Calu3 (cell line): ENCODE data around the gene NUP50. TPM values are rescaled to one million over a fixed set of nuclear protein-coding genes. Genes with fewer than 3 reads are reported as not detected.

Source experiments
- BruUV-seq: library from RNA; stranded (reverse); fragments of 400-500 nt; replicated peaks from 2 replicates; lab custom pipeline; 2021; lab: Mats Ljungman, UMichigan
- CTCF ChIA-PET: fragments of 300-600 bp; sonication (Branson Sonifier 250); formaldehyde crosslinking; loops from one replicate; lab custom pipeline; 2022; ENCODE audit warnings: antibody characterized with exemption; lab: Charles Lee
- DNase-seq: peaks from one replicate; pipeline ENCODE4 v3.0.0; 2022
- H3K27ac Mint-ChIP-seq: one replicate; pipeline ENCODE4 v1.8.0; 2022; ENCODE audit warnings: mixed read lengths; ENCODE audit not compliant: unreplicated experiment
- H3K27me3 Mint-ChIP-seq: one replicate; pipeline ENCODE4 v1.8.0; 2022; ENCODE audit warnings: mixed read lengths; ENCODE audit not compliant: unreplicated experiment
- H3K36me3 Mint-ChIP-seq: one replicate; pipeline ENCODE4 v1.8.0; 2022; ENCODE audit warnings: mild to moderate bottlenecking, moderate library complexity, mixed read lengths; ENCODE audit not compliant: insufficient read depth, unreplicated experiment
- H3K4me1 Mint-ChIP-seq: one replicate; pipeline ENCODE4 v1.8.0; 2022; ENCODE audit warnings: mild to moderate bottlenecking, low read depth, mixed read lengths; ENCODE audit not compliant: unreplicated experiment
- H3K4me3 Mint-ChIP-seq: one replicate; pipeline ENCODE4 v1.8.0; 2022; ENCODE audit warnings: mild to moderate bottlenecking, low read depth, moderate library complexity, mixed read lengths; ENCODE audit not compliant: unreplicated experiment
- H3K9me3 Mint-ChIP-seq: one replicate; pipeline ENCODE4 v1.8.0; 2022; ENCODE audit warnings: low read depth, mixed read lengths; ENCODE audit not compliant: unreplicated experiment
- intact Hi-C: fragments of 100-400 bp; cut with micrococcal nuclease; formaldehyde crosslinking; loops from one replicate; pipeline ENCODE4 v1.10.0; 2022; ENCODE audit not compliant: unreplicated experiment
- total RNA-seq: library from RNA; stranded (reverse); gene quantifications from 2 replicates; pipeline ENCODE4 v1.2.3, GENCODE V29; 2022
- TF ChIP-seq, protein P1 (sequence below): fragments of 200-600 bp; IDR thresholded peaks from one replicate; pipeline ENCODE4 v1.8.0; 2022; ENCODE audit warnings: antibody characterized with exemption; ENCODE audit not compliant: unreplicated experiment

NUP50 gene
- total RNA-seq, 1 experiment from 2014 or later, result 107 TPM

DNA sequence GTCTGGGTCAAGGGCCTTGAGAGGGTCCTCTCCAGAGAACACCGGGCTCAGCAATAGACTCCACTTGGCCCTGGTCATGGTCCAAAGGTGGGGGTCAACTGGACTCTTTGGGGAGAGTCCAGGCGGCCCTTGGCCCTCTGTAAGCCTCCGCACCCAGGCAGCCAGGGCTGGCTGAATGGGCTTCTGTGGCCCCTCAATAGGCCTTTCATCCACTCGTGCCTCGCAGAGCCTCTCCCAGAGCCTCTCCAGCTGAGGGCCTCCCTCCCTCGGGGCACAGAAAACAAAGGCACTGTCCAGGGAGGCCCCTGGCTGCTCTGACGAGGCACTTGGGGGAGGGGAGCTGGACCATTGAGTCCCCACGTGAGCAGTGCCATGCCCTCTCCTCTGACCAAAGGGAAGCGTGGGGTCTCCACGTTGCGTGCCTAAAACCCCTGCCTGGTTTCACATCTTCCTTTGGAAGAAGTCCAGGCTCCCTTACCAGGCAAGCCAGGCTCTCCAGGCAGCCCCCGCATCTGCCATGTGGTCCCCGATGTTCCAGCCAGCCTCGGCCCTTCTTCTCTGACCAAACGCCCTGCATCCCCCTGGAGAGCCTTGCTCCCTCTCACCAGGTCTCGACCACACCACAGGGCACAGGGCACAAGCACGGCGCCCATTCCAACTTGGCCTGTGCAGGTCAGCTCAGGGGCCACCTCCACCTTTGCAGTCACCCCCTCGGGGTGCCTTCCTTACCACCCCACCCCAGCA is 61.4 kb downstream of the NUP50 start:
- Mint-ChIP-seq H3K27ac (no peak overlapping the region), H3K36me3 (peaks cover 23% of the 10 kb centered on the region), H3K4me1 (peaks cover 24% of the 10 kb centered on the region), H3K4me3 (no peak overlapping the region), H3K9me3 (no peaks in the 10 kb centered on the region), H3K27me3 (no peaks in the 10 kb centered on the region)
- BruUV-seq, result no TSS peak
- intact Hi-C loops, result no loop called here
- no peak for DNase-seq
- CTCF ChIA-PET, result no interaction called here
- TF ChIP-seq, protein P1, sequence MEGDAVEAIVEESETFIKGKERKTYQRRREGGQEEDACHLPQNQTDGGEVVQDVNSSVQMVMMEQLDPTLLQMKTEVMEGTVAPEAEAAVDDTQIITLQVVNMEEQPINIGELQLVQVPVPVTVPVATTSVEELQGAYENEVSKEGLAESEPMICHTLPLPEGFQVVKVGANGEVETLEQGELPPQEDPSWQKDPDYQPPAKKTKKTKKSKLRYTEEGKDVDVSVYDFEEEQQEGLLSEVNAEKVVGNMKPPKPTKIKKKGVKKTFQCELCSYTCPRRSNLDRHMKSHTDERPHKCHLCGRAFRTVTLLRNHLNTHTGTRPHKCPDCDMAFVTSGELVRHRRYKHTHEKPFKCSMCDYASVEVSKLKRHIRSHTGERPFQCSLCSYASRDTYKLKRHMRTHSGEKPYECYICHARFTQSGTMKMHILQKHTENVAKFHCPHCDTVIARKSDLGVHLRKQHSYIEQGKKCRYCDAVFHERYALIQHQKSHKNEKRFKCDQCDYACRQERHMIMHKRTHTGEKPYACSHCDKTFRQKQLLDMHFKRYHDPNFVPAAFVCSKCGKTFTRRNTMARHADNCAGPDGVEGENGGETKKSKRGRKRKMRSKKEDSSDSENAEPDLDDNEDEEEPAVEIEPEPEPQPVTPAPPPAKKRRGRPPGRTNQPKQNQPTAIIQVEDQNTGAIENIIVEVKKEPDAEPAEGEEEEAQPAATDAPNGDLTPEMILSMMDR, result no peak

DNA sequence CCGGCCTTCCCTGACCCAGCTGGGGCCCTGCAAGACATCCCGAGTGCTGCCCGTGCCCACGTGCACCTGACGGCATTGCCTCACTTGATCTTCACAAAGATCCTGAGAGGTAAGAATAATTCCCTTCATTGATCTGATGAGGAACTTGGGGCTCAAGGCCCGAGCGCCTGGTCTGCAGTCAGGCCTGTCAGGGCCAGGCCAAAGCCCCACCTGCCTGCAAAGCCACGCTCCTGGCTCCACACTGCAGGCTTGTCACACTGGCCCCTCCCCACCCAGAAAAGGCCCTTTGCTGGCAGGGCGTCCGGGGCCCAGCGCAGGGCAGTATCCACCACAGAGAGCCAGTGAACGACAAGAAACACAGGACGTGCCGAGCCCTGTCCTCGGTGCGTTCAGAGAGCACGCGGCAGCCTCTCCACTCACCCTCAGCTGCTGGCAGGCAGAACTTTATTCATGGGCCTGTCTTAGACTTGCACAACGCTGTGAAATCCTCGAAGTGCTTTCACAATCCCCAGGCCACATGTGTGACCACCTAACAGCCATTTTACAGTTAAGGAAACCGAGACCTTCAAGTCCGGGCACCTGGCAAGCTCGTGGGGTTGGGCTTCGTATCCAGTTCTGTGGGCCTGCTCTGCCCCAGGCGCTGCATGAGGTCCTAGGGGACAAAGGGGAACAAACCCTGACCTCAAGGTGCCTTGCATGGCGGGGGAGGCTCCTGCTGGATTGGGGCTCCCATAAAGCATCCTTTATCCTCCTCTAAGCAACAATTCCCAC is 62.2 kb downstream of the NUP50 start:
- CTCF ChIA-PET, result interaction anchor here (0.7 to 0.8 kb wide), 2 partner anchors 38 to 84 kb away, joined by 3 read pairs; no protein-coding TSS in a partner anchor
- intact Hi-C loops, result no loop called here
- no peak for DNase-seq
- Mint-ChIP-seq H3K27ac (peak overlapping the region; percentile 51), H3K4me1 (peaks cover 24% of the 10 kb centered on the region), H3K36me3 (peaks cover 23% of the 10 kb centered on the region), H3K9me3 (no peaks in the 10 kb centered on the region), H3K27me3 (no peaks in the 10 kb centered on the region), H3K4me3 (no peak overlapping the region)
- BruUV-seq, result no TSS peak
- TF ChIP-seq, protein P1, result no peak

DNA sequence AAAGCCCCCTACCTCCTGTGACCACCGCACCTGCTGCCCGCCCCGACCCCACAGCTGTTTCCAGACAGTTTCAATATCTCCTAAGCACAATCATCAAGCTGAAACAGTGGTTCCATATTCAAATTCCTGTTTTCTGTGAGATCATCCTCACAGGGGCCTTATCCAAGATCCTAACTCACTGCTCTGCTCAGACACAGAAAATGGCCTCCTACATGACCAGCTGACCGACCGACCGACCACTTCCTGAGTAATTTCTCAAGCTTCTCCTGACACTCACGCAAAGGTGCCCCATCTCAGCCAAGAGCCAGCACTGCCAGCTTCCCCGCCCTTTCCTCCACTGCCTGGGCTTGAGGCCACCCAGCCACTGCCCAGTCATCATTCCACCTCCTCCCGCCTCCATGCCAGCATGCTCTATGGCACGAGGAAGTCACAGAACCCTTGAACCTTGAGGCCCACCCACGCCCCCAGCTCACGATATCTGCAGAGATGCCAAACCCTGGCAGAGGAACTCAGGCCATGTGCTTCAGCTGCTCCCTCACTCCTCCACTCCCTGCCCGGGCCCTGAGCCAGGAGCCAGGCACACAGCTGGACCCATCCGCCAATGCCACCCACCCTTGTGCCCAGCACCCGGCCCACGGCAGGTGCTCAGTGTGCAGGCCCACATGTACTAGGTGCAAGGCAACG is 62.9 kb downstream of the NUP50 start:
- DNase-seq, result peak; percentile 46
- H3K27ac Mint-ChIP-seq, result peak overlapping the region; percentile 51
- no TSS peak for BruUV-seq
- CTCF ChIA-PET, result interaction anchor here (0.6 to 0.8 kb wide), 3 partner anchors 37 to 268 kb away, joined by 3 read pairs; no protein-coding TSS in a partner anchor
- H3K9me3 Mint-ChIP-seq, result no peaks in the 10 kb centered on the region
- H3K36me3 Mint-ChIP-seq, result peaks cover 23% of the 10 kb centered on the region
- H3K27me3 Mint-ChIP-seq, result no peaks in the 10 kb centered on the region
- intact Hi-C loops, result no loop called here
- peaks cover 24% of the 10 kb centered on the region for H3K4me1 Mint-ChIP-seq
- TF ChIP-seq, protein P1, result no peak
- H3K4me3 Mint-ChIP-seq, result no peak overlapping the region

DNA sequence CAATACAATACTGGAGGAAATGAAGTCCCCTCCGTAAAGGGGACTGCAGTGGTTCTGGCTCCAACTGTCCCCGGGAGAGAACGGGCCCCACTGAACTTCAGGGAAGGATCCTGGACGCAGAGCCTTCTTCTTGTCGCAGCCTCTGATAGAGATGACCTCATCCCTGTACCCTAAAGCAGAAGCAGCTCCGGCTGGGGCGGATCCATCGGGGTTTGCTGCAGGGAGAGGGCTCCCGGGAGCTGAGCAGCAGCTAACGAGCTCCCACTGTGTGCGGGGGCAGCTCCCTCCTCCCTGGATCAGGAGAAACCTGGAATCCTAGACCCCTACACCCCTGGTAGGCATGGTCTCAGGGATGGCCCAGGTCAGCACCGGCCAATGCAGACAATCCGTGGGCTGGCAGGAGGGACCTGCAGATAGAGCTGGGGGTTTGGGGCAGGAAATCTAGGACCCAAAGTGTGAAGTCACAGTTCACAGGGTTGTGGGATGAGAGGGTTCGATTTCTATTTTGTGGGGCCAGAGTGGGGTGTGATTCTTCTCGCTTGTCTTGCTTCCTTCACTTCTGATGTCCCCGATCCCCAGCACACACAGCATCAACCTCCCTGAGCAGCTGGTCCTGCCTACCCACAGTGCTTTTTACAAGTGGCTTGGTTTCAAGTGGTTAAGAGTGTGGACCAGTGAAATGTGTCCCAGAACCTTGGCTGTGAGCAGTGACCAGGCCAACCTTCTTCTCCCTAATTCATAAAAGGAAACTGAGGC is 64.1 kb downstream of the NUP50 start:
- H3K9me3 Mint-ChIP-seq, result no peaks in the 10 kb centered on the region
- no TSS peak for BruUV-seq
- no peak for DNase-seq
- CTCF ChIA-PET, result interaction anchor here (0.6 kb wide), 1 partner anchor 52 kb away, joined by 4 read pairs; no protein-coding TSS in a partner anchor
- H3K36me3 Mint-ChIP-seq, result peaks cover 23% of the 10 kb centered on the region
- no peak overlapping the region for H3K27ac Mint-ChIP-seq
- H3K27me3 Mint-ChIP-seq, result no peaks in the 10 kb centered on the region
- TF ChIP-seq, protein P1, result no peak
- intact Hi-C loops, result no loop called here
- H3K4me3 Mint-ChIP-seq, result no peak overlapping the region
- peaks cover 23% of the 10 kb centered on the region for H3K4me1 Mint-ChIP-seq
